ENCODE data around the gene COL25A1.
"Not testable (repeated sequence)": the region's sequence is repeated elsewhere in the genome, so short reads cannot be mapped to it uniquely, and the experiment has no call there.

COL25A1 gene

GRCh38 chr4:109147135-109147534, 155.3 kb downstream of the COL25A1 start:
- H3K27me3 ChIP-seq (ENCODE audit: control insufficient read depth, insufficient read depth, low read length): no peaks in the 10 kb centered on the region
- no peak for TF ChIP-seq CTCF (IDR thresholded peaks at IDR 0.05)
- H3K4me2 ChIP-seq (ENCODE audit: low read length): no peak overlapping the region
- no peaks in the 10 kb centered on the region for H3K9me3 ChIP-seq (ENCODE audit: control insufficient read depth, low read length)
- H3K79me2 ChIP-seq: no peaks in the 10 kb centered on the region
- H3K4me1 ChIP-seq: no peaks in the 10 kb centered on the region
- H3K4me3 ChIP-seq (ENCODE audit: low read depth, low read length): no peak overlapping the region
- no peak overlapping the region for H3K27ac ChIP-seq
- H3K36me3 ChIP-seq (ENCODE audit: control insufficient read depth, insufficient read depth, low read length): no peaks in the 10 kb centered on the region
- H2AFZ ChIP-seq: no peak overlapping the region
- H3K9ac ChIP-seq: no peak overlapping the region

- no peaks in the 10 kb centered on the region for H3K4me1 ChIP-seq
- H3K4me3 ChIP-seq (ENCODE audit: low read depth, low read length): no peak overlapping the region
- no peak overlapping the region for H3K4me2 ChIP-seq (ENCODE audit: low read length)
- no peak for TF ChIP-seq CTCF (IDR thresholded peaks at IDR 0.05)
- H3K9me3 ChIP-seq (ENCODE audit: control insufficient read depth, low read length): no peaks in the 10 kb centered on the region
- H3K36me3 ChIP-seq (ENCODE audit: control insufficient read depth, insufficient read depth, low read length): no peaks in the 10 kb centered on the region
- no peak overlapping the region for H2AFZ ChIP-seq
- H3K79me2 ChIP-seq: no peaks in the 10 kb centered on the region
- no peak overlapping the region for H3K27ac ChIP-seq
- no peaks in the 10 kb centered on the region for H3K27me3 ChIP-seq (ENCODE audit: control insufficient read depth, insufficient read depth, low read length)
- no peak overlapping the region for H3K9ac ChIP-seq
Observed at GRCh38 chr4:109146499-109146898, 156.0 kb downstream of the COL25A1 start.

- H3K4me1 ChIP-seq; H2AFZ ChIP-seq; H3K9me3 ChIP-seq (ENCODE audit: control insufficient read depth, low read length); H3K4me3 ChIP-seq (ENCODE audit: low read depth, low read length); H3K79me2 ChIP-seq; H3K36me3 ChIP-seq (ENCODE audit: control insufficient read depth, insufficient read depth, low read length); H3K4me2 ChIP-seq (ENCODE audit: low read length); H3K9ac ChIP-seq; H3K27me3 ChIP-seq (ENCODE audit: control insufficient read depth, insufficient read depth, low read length); H3K27ac ChIP-seq: not testable (repeated sequence)
Observed at GRCh38 chr4:109138125-109138524, 164.3 kb downstream of the COL25A1 start.

GRCh38 chr4:109134921-109135320, 167.5 kb downstream of the COL25A1 start:
- H3K4me2 ChIP-seq (ENCODE audit: low read length): no peak overlapping the region
- H2AFZ ChIP-seq: no peak overlapping the region

GRCh38 chr4:109134268-109134667, 168.2 kb downstream of the COL25A1 start:
- Histone ChIP-seq H3K27ac (no peak overlapping the region), H2AFZ (no peak overlapping the region), H3K9ac (no peak overlapping the region), H3K36me3 (ENCODE audit: control insufficient read depth, insufficient read depth, low read length) (no peaks in the 10 kb centered on the region), H3K27me3 (ENCODE audit: control insufficient read depth, insufficient read depth, low read length) (no peaks in the 10 kb centered on the region), H3K9me3 (ENCODE audit: control insufficient read depth, low read length) (no peaks in the 10 kb centered on the region), H3K79me2 (no peaks in the 10 kb centered on the region), H3K4me1 (no peaks in the 10 kb centered on the region), H3K4me2 (ENCODE audit: low read length) (no peak overlapping the region), H3K4me3 (ENCODE audit: low read depth, low read length) (no peak overlapping the region)
- no peak for TF ChIP-seq CTCF (IDR thresholded peaks at IDR 0.05)

More at GRCh38 chr4:109134921-109135320, 167.5 kb downstream of the COL25A1 start:
- Histone ChIP-seq H3K9me3 (ENCODE audit: control insufficient read depth, low read length) (no peaks in the 10 kb centered on the region), H3K27me3 (ENCODE audit: control insufficient read depth, insufficient read depth, low read length) (no peaks in the 10 kb centered on the region), H3K9ac (no peak overlapping the region), H3K4me1 (no peaks in the 10 kb centered on the region), H3K79me2 (no peaks in the 10 kb centered on the region), H3K36me3 (ENCODE audit: control insufficient read depth, insufficient read depth, low read length) (no peaks in the 10 kb centered on the region), H3K4me3 (ENCODE audit: low read depth, low read length) (no peak overlapping the region), H3K27ac (no peak overlapping the region)
- TF ChIP-seq CTCF (IDR thresholded peaks at IDR 0.05): no peak

Data from parathyroid adenoma (tissue), 2 donors.